ENCODE results near the gene TRMT1. TPM values are rescaled to one million over a fixed set of nuclear protein-coding genes. Genes with fewer than 3 reads are reported as not detected.

TRMT1 gene
- total RNA-seq, 1 experiment from 2014 or later: 109 TPM

GRCh38 chr19:13139633-13140311 is 23.2 kb upstream of the TRMT1 start:
- Histone ChIP-seq H3K4me3 (ENCODE audit: low read depth, low read length, poor library complexity, severe bottlenecking) (no peak overlapping the region), H3K9me3 (ENCODE audit: low read depth, low read length, poor library complexity, severe bottlenecking) (no peaks in the 10 kb centered on the region), H3K4me1 (ENCODE audit: insufficient read depth, low read length, poor library complexity, severe bottlenecking) (no peaks in the 10 kb centered on the region), H3K27me3 (replicated peaks; ENCODE audit: insufficient read depth, low read depth, low read length, poor library complexity) (no peaks in the 10 kb centered on the region), H3K36me3 (ENCODE audit: insufficient read depth, low read length, poor library complexity, severe bottlenecking) (peaks cover 50% of the 10 kb centered on the region), H3K27ac (ENCODE audit: low read depth, low read length, poor library complexity, severe bottlenecking) (no peak overlapping the region)
- POLR2A ChIA-PET (ENCODE audit: low non-redundant PET): no interaction called here
- CTCF ChIA-PET: no interaction called here
- no peak for DNase-seq (ENCODE audit: low spot score)
- TF ChIP-seq EZH2 (IDR thresholded peaks at IDR 0.05; ENCODE audit: borderline replicate concordance, low read depth, low read length, poor library complexity, severe bottlenecking) (no peak), CTCF (conservative IDR thresholded peaks at IDR 0.05; ENCODE audit: low read depth, low read length) (no peak)
- TSS peak; percentile 31 for BruUV-seq (replicated peaks)
- intact Hi-C loops (cut with micrococcal nuclease; ENCODE audit: unreplicated experiment): no loop called here

- intact Hi-C loops (cut with micrococcal nuclease; ENCODE audit: unreplicated experiment): no loop called here
- POLR2A ChIA-PET (ENCODE audit: low non-redundant PET): no interaction called here
Measured at GRCh38 chr19:13138916-13139198, 22.3 kb upstream of the TRMT1 start.

GRCh38 chr19:13138171-13138915 is 21.8 kb upstream of the TRMT1 start:
- intact Hi-C loops (cut with micrococcal nuclease; ENCODE audit: unreplicated experiment): no loop called here
- Histone ChIP-seq H3K4me1 (ENCODE audit: insufficient read depth, low read length, poor library complexity, severe bottlenecking) (no peaks in the 10 kb centered on the region), H3K36me3 (ENCODE audit: insufficient read depth, low read length, poor library complexity, severe bottlenecking) (peaks cover 49% of the 10 kb centered on the region), H3K9me3 (ENCODE audit: low read depth, low read length, poor library complexity, severe bottlenecking) (no peaks in the 10 kb centered on the region), H3K27me3 (replicated peaks; ENCODE audit: insufficient read depth, low read depth, low read length, poor library complexity) (no peaks in the 10 kb centered on the region), H3K27ac (ENCODE audit: low read depth, low read length, poor library complexity, severe bottlenecking) (peak overlapping the region; percentile 57), H3K4me3 (ENCODE audit: low read depth, low read length, poor library complexity, severe bottlenecking) (no peak overlapping the region)
- DNase-seq (ENCODE audit: low spot score): no peak
- CTCF ChIA-PET: no interaction called here
- TF ChIP-seq EZH2 (IDR thresholded peaks at IDR 0.05; ENCODE audit: borderline replicate concordance, low read depth, low read length, poor library complexity, severe bottlenecking) (no peak), CTCF (conservative IDR thresholded peaks at IDR 0.05; ENCODE audit: low read depth, low read length) (no peak)
- POLR2A ChIA-PET (ENCODE audit: low non-redundant PET): no interaction called here
- no TSS peak for BruUV-seq (replicated peaks)

More at GRCh38 chr19:13138916-13139198, 22.3 kb upstream of the TRMT1 start:
- Histone ChIP-seq H3K27me3 (replicated peaks; ENCODE audit: insufficient read depth, low read depth, low read length, poor library complexity) (no peaks in the 10 kb centered on the region), H3K9me3 (ENCODE audit: low read depth, low read length, poor library complexity, severe bottlenecking) (no peaks in the 10 kb centered on the region), H3K4me1 (ENCODE audit: insufficient read depth, low read length, poor library complexity, severe bottlenecking) (no peaks in the 10 kb centered on the region), H3K4me3 (ENCODE audit: low read depth, low read length, poor library complexity, severe bottlenecking) (no peak overlapping the region), H3K36me3 (ENCODE audit: insufficient read depth, low read length, poor library complexity, severe bottlenecking) (peaks cover 50% of the 10 kb centered on the region), H3K27ac (ENCODE audit: low read depth, low read length, poor library complexity, severe bottlenecking) (peak overlapping the region; percentile 57)
- BruUV-seq (replicated peaks): no TSS peak
- DNase-seq (ENCODE audit: low spot score): no peak
- TF ChIP-seq EZH2 (IDR thresholded peaks at IDR 0.05; ENCODE audit: borderline replicate concordance, low read depth, low read length, poor library complexity, severe bottlenecking) (no peak), CTCF (conservative IDR thresholded peaks at IDR 0.05; ENCODE audit: low read depth, low read length) (no peak)
- CTCF ChIA-PET: no interaction called here
